NCI-H2029 (cell line): ENCODE measurements around the gene SQOR.
A peak's percentile ranks its signal among the peaks of the same experiment; 100 is the strongest.
"Not testable (repeated sequence)": the region's sequence is repeated elsewhere in the genome, so short reads cannot be mapped to it uniquely, and the experiment has no call there.

Experiments
- DNase-seq: peaks from one replicate; lab custom pipeline; 2025; lab: John Stamatoyannopoulos, UW

Gene SQOR

GRCh38 chr15:45631776-45632175 lies 3.1 kb upstream of the SQOR start:
- no peak for DNase-seq

- DNase-seq, result no peak
Measured at GRCh38 chr15:45635191-45635638, 386 bp downstream of the SQOR start.

GRCh38 chr15:45635763-45636292 lies 999 bp downstream of the SQOR start:
- no peak for DNase-seq

- no peak for DNase-seq
Measured at GRCh38 chr15:45637141-45637540, 2.3 kb downstream of the SQOR start.

GRCh38 chr15:45637552-45638033 lies 2.8 kb downstream of the SQOR start:
- peak; percentile 18 for DNase-seq

- DNase-seq, result no peak
Measured at GRCh38 chr15:45640616-45641015, 5.8 kb downstream of the SQOR start.

GRCh38 chr15:45641374-45641781 lies 6.5 kb downstream of the SQOR start:
- DNase-seq, result peak; percentile 21

GRCh38 chr15:45641999-45642932 lies 7.4 kb downstream of the SQOR start:
- no peak for DNase-seq

GRCh38 chr15:45644437-45644836 lies 9.6 kb downstream of the SQOR start:
- DNase-seq, result no peak

GRCh38 chr15:45645026-45645980 lies 10.5 kb downstream of the SQOR start:
- DNase-seq, result no peak

- DNase-seq, result no peak
Measured at GRCh38 chr15:45646220-45646619, 11.4 kb downstream of the SQOR start.

- no peak for DNase-seq
Measured at GRCh38 chr15:45647828-45648227, 13.0 kb downstream of the SQOR start.

- peak; percentile 18 for DNase-seq
Measured at GRCh38 chr15:45648521-45649200, 13.8 kb downstream of the SQOR start.

- DNase-seq, result not testable (repeated sequence)
Measured at GRCh38 chr15:45650007-45650406, 15.2 kb downstream of the SQOR start.

- DNase-seq, result no peak
Measured at GRCh38 chr15:45650889-45651525, 16.2 kb downstream of the SQOR start.

GRCh38 chr15:45653702-45654424 lies 19.0 kb downstream of the SQOR start:
- DNase-seq, result no peak

- DNase-seq, result no peak
Measured at GRCh38 chr15:45654749-45655148, 19.9 kb downstream of the SQOR start.

GRCh38 chr15:45657254-45657653 lies 22.4 kb downstream of the SQOR start:
- DNase-seq, result no peak

GRCh38 chr15:45657764-45658545 lies 23.1 kb downstream of the SQOR start:
- no peak for DNase-seq
